ENCODE data around the gene PDX1. TPM values are rescaled to one million over a fixed set of nuclear protein-coding genes. Genes with fewer than 3 reads are reported as not detected.

PDX1 gene
- total RNA-seq, 1 experiment from 2014 or later: 1.7 TPM

DNA sequence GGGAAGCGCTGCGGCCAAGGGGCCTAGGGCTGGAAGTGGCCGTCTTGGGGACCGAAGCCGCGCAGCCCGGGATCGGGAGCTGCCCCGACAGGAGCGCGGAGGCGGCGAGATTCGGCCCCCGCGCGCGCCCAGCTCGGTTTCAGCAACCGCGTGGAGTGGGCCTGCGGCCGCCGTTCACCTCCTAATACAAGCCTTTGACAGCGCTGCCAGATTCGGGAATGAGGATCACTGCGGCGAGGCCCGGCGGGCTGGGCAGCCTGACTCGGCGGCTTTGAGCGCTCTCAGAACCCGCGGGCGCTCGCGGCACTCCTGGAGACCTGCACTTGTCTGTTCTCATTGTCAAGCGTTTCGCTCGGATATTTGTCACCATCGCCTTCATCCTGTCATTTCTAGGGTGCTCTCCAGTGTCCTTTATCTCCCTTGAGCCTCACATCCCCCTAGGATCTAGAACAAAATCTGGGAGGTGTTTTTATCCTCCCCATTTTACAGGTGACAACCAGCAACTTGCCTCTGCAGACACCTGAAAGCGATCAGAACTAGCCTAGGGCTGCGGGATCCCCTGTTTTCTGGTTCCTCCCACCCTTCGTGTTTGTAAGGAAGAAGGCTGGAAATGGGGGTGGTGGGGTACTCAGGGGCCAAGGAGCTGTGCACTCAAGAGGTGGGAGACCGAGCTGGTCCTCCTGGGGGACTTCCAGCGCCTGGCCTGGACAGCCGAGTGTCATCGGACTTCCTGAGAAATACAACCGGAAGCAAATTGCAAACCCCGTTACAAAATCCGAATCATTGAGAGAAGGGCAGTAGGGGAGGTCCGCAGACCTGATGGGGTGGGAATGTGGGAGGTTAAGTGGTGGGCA lies 50.8 kb downstream of the PDX1 start:
- BruUV-seq (replicated peaks): no TSS peak
- H3K9me3 ChIP-seq (ENCODE audit: control insufficient read depth in 1 of 2, insufficient read depth in 1 of 2, low read depth in 1 of 2, low read length in 2 of 2): no peaks in the 10 kb centered on the region
- RAD21 ChIA-PET (ENCODE audit: low non-redundant PET in 1 of 2, low total read pairs in 2 of 2, uncharacterized antibody in 2 of 2, unreplicated experiment in 2 of 2): no interaction called here
- no peaks in the 10 kb centered on the region for H3K27me3 ChIP-seq (ENCODE audit: insufficient read depth, low read length)
- no peak for TF ChIP-seq ZFX (IDR thresholded peaks at IDR 0.05)
- no peak for TF ChIP-seq EGR1 (IDR thresholded peaks at IDR 0.05; ENCODE audit: low read depth)
- no peak for TF ChIP-seq FOSL1 (IDR thresholded peaks at IDR 0.05; ENCODE audit: low read depth)
- TF ChIP-seq, protein P1, sequence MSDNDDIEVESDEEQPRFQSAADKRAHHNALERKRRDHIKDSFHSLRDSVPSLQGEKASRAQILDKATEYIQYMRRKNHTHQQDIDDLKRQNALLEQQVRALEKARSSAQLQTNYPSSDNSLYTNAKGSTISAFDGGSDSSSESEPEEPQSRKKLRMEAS (IDR thresholded peaks at IDR 0.05): no peak
- no peak for TF ChIP-seq TCF7L2 (IDR thresholded peaks at IDR 0.05; ENCODE audit: borderline replicate concordance, extremely low read depth, insufficient read depth, insufficient read length)
- no peak for TF ChIP-seq SRF (IDR thresholded peaks at IDR 0.05; ENCODE audit: low read depth)
- no peak for TF ChIP-seq SIN3A (IDR thresholded peaks at IDR 0.05; ENCODE audit: low read depth)
- no peak for TF ChIP-seq EZH2 (IDR thresholded peaks at IDR 0.05)
- TF ChIP-seq, protein P2, sequence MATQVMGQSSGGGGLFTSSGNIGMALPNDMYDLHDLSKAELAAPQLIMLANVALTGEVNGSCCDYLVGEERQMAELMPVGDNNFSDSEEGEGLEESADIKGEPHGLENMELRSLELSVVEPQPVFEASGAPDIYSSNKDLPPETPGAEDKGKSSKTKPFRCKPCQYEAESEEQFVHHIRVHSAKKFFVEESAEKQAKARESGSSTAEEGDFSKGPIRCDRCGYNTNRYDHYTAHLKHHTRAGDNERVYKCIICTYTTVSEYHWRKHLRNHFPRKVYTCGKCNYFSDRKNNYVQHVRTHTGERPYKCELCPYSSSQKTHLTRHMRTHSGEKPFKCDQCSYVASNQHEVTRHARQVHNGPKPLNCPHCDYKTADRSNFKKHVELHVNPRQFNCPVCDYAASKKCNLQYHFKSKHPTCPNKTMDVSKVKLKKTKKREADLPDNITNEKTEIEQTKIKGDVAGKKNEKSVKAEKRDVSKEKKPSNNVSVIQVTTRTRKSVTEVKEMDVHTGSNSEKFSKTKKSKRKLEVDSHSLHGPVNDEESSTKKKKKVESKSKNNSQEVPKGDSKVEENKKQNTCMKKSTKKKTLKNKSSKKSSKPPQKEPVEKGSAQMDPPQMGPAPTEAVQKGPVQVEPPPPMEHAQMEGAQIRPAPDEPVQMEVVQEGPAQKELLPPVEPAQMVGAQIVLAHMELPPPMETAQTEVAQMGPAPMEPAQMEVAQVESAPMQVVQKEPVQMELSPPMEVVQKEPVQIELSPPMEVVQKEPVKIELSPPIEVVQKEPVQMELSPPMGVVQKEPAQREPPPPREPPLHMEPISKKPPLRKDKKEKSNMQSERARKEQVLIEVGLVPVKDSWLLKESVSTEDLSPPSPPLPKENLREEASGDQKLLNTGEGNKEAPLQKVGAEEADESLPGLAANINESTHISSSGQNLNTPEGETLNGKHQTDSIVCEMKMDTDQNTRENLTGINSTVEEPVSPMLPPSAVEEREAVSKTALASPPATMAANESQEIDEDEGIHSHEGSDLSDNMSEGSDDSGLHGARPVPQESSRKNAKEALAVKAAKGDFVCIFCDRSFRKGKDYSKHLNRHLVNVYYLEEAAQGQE (IDR thresholded peaks at IDR 0.05; ENCODE audit: low read depth): no peak
- H3K27ac ChIP-seq (ENCODE audit: low read depth, low read length): no peak overlapping the region
- H3K9me2 ChIP-seq (ENCODE audit: insufficient read depth): no peaks in the 10 kb centered on the region
- H3K4me3 ChIP-seq (replicated peaks in 1 of 2; ENCODE audit: low read depth in 1 of 2, low read length in 2 of 2): no peak overlapping the region
- no peaks in the 10 kb centered on the region for H3K36me3 ChIP-seq (ENCODE audit: control insufficient read depth in 1 of 2, insufficient read depth in 2 of 2, low read length in 2 of 2)
- peaks cover 6 to 20% of the 10 kb centered on the region in 2 experiments; a peak in 3 of 4 replicates for H3K4me1 ChIP-seq (ENCODE audit: control insufficient read depth in 1 of 2, insufficient read depth in 2 of 2, low read length in 2 of 2)
- no peak overlapping the region for H3K9ac ChIP-seq (ENCODE audit: low read length)
- H3K79me2 ChIP-seq (ENCODE audit: insufficient read depth, low read length): peaks cover 30% of the 10 kb centered on the region
- intact Hi-C loops (cut with micrococcal nuclease): no loop called here
- no peak for ATAC-seq
- no peak overlapping the region for H2AFZ ChIP-seq (ENCODE audit: low read depth, low read length, poor library complexity, severe bottlenecking)
- no peaks in the 10 kb centered on the region for H4K20me1 ChIP-seq (ENCODE audit: insufficient read depth)
- H3K4me2 ChIP-seq (ENCODE audit: low read length): no peak overlapping the region
- DNase-seq (ENCODE audit: low read depth, low spot score): no peak
- POLR2A ChIA-PET: no interaction called here
- CTCF ChIA-PET: no interaction called here

Data from HCT116 (cell line).